Tibial artery (tissue), 4 donors: ENCODE results near the gene TXLNA.

ENCODE experiments used
- DNase-seq, 2 donors: peaks; one replicate each; pipeline ENCODE4 v3.0.0-alpha.2; 2019
- H3K27ac ChIP-seq, 2 donors: fragments of 200-600 bp; sonication (generic) in 1 of 2; 1 replicate in 1 of 2; 2 replicates in 1 of 2; pipeline ENCODE4 v1.5.1; 2018 to 2019; ENCODE audit warnings: mild to moderate bottlenecking in 1 of 2
- H3K27me3 ChIP-seq, 2 donors: fragments of 200-600 bp; sonication (generic) in 1 of 2; one replicate each; pipeline versions ENCODE4 v1.5.1 to v1.6.0; 2016 to 2019
- H3K36me3 ChIP-seq, 3 donors: fragments of 200-600 bp; sonication (generic) in 2 of 3; one replicate each; pipeline ENCODE4 v1.5.1; 2016 to 2019; ENCODE audit warnings: mild to moderate bottlenecking in 2 of 3
- H3K4me1 ChIP-seq, 4 donors: fragments of 200-600 bp; sonication (generic) in 2 of 4; 1 replicate in 3 of 4; 2 replicates in 1 of 4; pipeline ENCODE4 v1.5.1; 2016 to 2019
- H3K4me3 ChIP-seq, 2 donors: fragments of 200-600 bp; sonication (generic) in 1 of 2; 1 replicate in 1 of 2; 2 replicates in 1 of 2; pipeline ENCODE4 v1.5.1; 2018 to 2019; ENCODE audit warnings: mild to moderate bottlenecking in 2 of 2
- H3K9me3 ChIP-seq, 3 donors: fragments of 200-600 bp; sonication (generic) in 1 of 3; one replicate each; pipeline ENCODE4 v1.5.1; 2016 to 2019
- intact Hi-C: fragments of 100-400 bp; cut with DNase I; formaldehyde crosslinking; loops from one replicate; pipeline ENCODE4 v1.15.0; 2023; ENCODE audit warnings: low total_unique reads
- TF ChIP-seq, protein P1 (sequence below), 2 experiments: fragments of 200-600 bp in 1 of 2; fragments of 450-650 bp in 1 of 2; IDR thresholded peaks; one replicate each; pipeline ENCODE4 v1.5.1; 2017 to 2019; ENCODE audit warnings: antibody characterized with exemption in 2 of 2, mild to moderate bottlenecking in 1 of 2, moderate library complexity in 1 of 2

The TXLNA gene

DNA sequence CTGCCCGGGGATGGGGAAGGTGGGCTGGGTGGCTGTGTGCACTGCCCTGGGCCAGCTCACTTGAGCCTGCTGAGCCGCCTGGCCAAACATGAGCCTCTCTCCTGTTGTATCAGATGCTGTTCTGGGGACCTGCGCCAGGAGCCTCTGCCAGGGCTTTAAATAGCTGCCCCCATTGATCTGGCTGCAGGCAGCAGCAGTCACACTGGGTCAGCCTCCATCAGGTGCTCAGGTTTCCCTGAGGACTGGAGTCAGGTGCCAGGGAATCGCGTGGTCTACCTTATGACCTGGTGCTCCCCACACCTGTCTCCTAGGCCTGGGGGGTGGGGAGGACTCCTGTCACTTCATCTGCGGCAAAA, 20.2 kb downstream of the TXLNA start:
- DNase-seq: peak; percentile 74 to 87
- H3K27ac ChIP-seq: peak overlapping the region; percentile 71 to 73
- H3K27me3 ChIP-seq: no peaks in the 10 kb centered on the region
- intact Hi-C loops: loop anchor here (5.0 kb wide), 1 partner anchor 153 kb away; no protein-coding TSS in a partner anchor
- H3K9me3 ChIP-seq: no peaks in the 10 kb centered on the region
- H3K36me3 ChIP-seq: peaks cover 17 to 39% (median 22%) of the 10 kb centered on the region in 3 donors
- peaks cover 3 to 31% (median 23%) of the 10 kb centered on the region in 4 donors for H3K4me1 ChIP-seq
- H3K4me3 ChIP-seq: peak overlapping the region; percentile 58 to 70
- TF ChIP-seq, protein P1, sequence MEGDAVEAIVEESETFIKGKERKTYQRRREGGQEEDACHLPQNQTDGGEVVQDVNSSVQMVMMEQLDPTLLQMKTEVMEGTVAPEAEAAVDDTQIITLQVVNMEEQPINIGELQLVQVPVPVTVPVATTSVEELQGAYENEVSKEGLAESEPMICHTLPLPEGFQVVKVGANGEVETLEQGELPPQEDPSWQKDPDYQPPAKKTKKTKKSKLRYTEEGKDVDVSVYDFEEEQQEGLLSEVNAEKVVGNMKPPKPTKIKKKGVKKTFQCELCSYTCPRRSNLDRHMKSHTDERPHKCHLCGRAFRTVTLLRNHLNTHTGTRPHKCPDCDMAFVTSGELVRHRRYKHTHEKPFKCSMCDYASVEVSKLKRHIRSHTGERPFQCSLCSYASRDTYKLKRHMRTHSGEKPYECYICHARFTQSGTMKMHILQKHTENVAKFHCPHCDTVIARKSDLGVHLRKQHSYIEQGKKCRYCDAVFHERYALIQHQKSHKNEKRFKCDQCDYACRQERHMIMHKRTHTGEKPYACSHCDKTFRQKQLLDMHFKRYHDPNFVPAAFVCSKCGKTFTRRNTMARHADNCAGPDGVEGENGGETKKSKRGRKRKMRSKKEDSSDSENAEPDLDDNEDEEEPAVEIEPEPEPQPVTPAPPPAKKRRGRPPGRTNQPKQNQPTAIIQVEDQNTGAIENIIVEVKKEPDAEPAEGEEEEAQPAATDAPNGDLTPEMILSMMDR (IDR thresholded peaks at IDR 0.05): no peak

DNA sequence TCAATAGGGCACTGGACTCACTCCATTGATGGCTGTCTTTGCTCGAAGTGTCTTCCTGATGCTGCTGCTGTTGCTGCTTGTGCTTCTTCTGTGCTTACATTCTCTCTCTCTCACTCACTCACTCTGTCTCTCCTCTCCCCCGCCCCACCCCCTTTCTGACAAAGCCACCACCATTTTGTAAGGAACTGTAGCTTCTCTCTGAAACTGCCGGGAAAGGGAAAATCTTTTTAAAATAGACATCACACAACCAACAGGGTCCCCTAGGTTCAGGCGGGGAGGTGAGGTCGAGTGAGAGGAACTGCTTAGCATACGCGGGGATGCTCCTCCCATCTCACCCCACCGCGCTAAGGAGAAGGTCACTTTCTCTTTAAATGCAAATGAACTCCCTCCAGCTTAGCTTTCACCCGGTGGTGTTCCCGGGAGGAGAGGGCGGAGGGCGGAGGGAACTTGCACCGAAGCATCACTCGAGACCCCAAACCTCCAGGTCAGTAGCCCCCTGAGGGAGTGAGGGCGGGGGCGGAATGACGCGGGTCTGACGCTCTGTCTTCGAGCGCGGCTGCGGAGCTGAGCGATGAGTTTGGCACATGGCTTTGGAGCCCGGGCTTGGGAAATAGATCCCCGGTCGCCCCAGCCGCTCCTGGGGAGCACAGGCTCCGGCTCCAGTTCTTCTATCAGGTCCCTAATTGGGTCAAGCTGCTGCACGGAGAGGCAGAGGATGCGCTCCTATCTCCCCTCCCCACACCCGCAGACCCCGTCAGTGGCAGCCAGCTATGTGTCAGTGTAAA, 20.9 kb downstream of the TXLNA start, which contains the start of gene CCDC28B:
Gene CCDC28B, plus strand, starts transcription at position 370 of the 785 bp plus-strand sequence. CDS start 1,341 bp downstream, outside the sequence.
- peak; percentile 62 to 87 for DNase-seq
- Histone ChIP-seq H3K4me1 (peaks cover 3 to 37% (median 28%) of the 10 kb centered on the region in 4 donors), H3K4me3 (peak within 1 kb of the TSS; percentile 58 to 70), H3K27ac (peak within 1 kb of the TSS; percentile 71 to 73), H3K9me3 (no peaks in the 10 kb centered on the region), H3K36me3 (peaks cover 12 to 32% (median 15%) of the 10 kb centered on the region in 3 donors), H3K27me3 (no peaks in the 10 kb centered on the region)
- TF ChIP-seq, protein P1 (IDR thresholded peaks at IDR 0.05): no peak
- intact Hi-C loops: loop anchor here (5.0 kb wide), 1 partner anchor 152 kb away; no protein-coding TSS in a partner anchor

DNA sequence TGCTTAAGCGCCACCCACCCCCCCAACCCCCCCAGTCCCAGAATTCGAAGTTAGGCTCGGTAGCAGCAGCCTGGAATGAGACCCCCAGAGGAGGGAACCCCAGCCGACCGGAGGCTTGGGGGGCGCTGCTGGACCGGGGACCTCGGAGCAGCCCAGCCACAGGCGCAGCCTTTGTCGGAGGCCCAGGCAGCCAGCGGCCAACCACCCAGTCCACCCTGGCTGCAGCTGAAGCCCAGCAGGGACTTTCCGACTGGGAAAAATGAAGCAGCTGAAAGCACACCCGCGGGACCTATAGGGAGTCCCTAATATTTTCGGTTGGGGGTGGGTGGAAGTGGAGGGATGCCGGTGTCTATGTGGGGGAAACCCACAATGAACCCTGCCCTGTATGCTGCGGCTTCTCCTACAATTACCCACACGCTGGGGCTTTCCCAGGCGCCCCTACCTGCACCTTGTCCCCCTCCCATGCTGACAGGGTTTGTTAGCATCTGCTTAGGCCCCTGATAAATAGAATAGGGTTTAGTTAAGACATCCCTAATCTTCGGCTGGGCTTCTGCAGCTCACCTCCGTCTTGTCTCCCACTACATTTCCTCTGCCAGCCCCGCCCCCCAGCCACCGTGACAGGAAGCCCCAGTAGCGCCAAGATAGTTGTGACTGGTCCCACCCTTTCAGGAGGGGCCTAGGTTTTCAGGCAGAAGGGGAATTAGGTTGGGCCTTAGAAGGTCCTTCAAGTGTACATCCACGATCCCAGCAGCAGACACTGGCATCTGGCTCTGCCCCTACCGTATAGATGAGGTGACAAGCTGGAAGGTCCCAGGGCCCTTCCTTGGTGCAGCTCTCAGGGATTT, 21.8 kb downstream of the TXLNA start:
- TF ChIP-seq, protein P1 (IDR thresholded peaks at IDR 0.05): no peak
- intact Hi-C loops: loop anchor here (5.0 kb wide), 1 partner anchor 151 kb away; no protein-coding TSS in a partner anchor
- Histone ChIP-seq H3K4me1 (peaks cover 3 to 42% (median 34%) of the 10 kb centered on the region in 4 donors), H3K9me3 (no peaks in the 10 kb centered on the region), H3K27ac (peak overlapping the region; percentile 71 to 73), H3K36me3 (peaks cover 4 to 24% (median 9%) of the 10 kb centered on the region in 3 donors), H3K27me3 (no peaks in the 10 kb centered on the region), H3K4me3 (peak overlapping the region; percentile 58 to 70)
- peak; percentile 78 to 84 for DNase-seq

DNA sequence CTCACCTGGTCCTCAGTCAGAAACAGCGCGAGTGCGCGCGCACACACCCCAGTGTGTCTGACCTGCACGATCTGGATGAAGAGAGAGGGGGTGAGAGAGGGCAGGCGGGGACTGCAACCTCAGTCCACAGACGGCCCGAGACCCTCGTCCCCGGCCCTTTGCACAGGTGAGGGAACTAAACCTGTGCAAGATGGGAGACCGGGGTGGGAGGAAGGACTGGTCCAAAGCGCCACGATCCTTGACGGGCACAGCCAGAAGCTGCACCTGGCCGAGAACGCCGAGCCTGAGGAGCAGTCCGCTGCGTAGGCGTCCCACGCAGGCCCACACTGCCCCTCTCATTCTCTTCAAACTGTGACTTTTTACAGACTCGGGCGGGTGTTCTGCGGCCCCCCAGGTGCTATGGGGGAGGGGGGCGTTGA, 25.5 kb downstream of the TXLNA start:
- no peak for DNase-seq

More for the DNA sequence above, 25.5 kb downstream of the TXLNA start:
- Histone ChIP-seq H3K36me3 (no peaks in the 10 kb centered on the region), H3K4me1 (peaks cover 0 to 35% (median 25%) of the 10 kb centered on the region in 4 donors), H3K27ac (peak overlapping the region; percentile 53 to 60), H3K27me3 (no peaks in the 10 kb centered on the region), H3K9me3 (no peaks in the 10 kb centered on the region), H3K4me3 (peak overlapping the region; percentile 52 to 71)
- intact Hi-C loops: loop anchor here (5.0 kb wide), 2 partner anchors 37 to 147 kb away; no protein-coding TSS in a partner anchor
- TF ChIP-seq, protein P1 (IDR thresholded peaks at IDR 0.05): no peak
